Adrenal gland (tissue), 12 donors: ENCODE measurements around the gene NEDD9. TPM values are rescaled to one million over a fixed set of nuclear protein-coding genes. Genes with fewer than 3 reads are reported as not detected.

Source experiments
- DNase-seq, 7 donors: peaks; one replicate each; pipeline ENCODE4 v3.0.0-alpha.2; 2019 to 2020
- H3K27ac ChIP-seq, 5 donors: fragments of 200-600 bp; sonication (generic) in 4 of 5; 1 replicate in 3 of 5; 2 replicates in 2 of 5; pipeline versions ENCODE4 v1.5.1 to v1.8.0; 2016 to 2020; ENCODE audit warnings: mild to moderate bottlenecking in 1 of 5
- H3K27me3 ChIP-seq: fragments of 200-600 bp; 2 replicates; pipeline ENCODE4 v1.8.0; 2021
- H3K36me3 ChIP-seq, 2 donors: fragments of 200-600 bp; replicated peaks in 1 of 2; 1 replicate in 1 of 2; 2 replicates in 1 of 2; pipeline versions ENCODE4 v1.5.1 to v1.8.0; 2018 to 2022
- H3K4me1 ChIP-seq, 2 donors: fragments of 200-600 bp; replicated peaks in 1 of 2; 1 replicate in 1 of 2; 2 replicates in 1 of 2; pipeline versions ENCODE4 v1.5.1 to v1.8.0; 2018 to 2021
- H3K4me3 ChIP-seq, 4 donors: fragments of 200-600 bp; sonication (generic) in 3 of 4; one replicate each; pipeline ENCODE4 v1.5.1; 2016 to 2018
- H3K9me3 ChIP-seq, 3 donors: fragments of 200-600 bp; sonication (generic) in 1 of 3; replicated peaks in 1 of 3; 1 replicate in 2 of 3; 2 replicates in 1 of 3; pipeline versions ENCODE4 v1.5.1 to v1.8.0; 2016 to 2021
- POLR2A ChIP-seq, 2 donors: fragments of 450-650 bp; IDR thresholded peaks; one replicate each; pipeline ENCODE4 v1.6.1; 2017; ENCODE audit warnings: antibody characterized with exemption in 2 of 2, mild to moderate bottlenecking in 2 of 2, moderate library complexity in 1 of 2
- WGBS, 4 donors: extraction: QIAGEN DNeasy Blood & Tissue Kit in 2 of 4; methylation state at CpG; one replicate each; pipeline versions ENCODE4 v1.1.5 to v1.1.7; 2013 to 2017; 5-methylcytosine and 5-hydroxymethylcytosine counted together
- intact Hi-C, 2 donors: fragments of 100-400 bp; cut with DNase I; formaldehyde crosslinking; loops; one replicate each; pipeline versions ENCODE4 v1.14.1 to v1.15.0; 2022 to 2023
- polyA plus RNA-seq, 3 donors: library from polyadenylated mRNA; stranded (reverse); fragments of 200-250 nt in 2 of 3; fragments of 350-450 nt in 1 of 3; fragmentation: Illumina TruSeq in 1 of 3; extraction: RNeasy Lipid Tissue Mini Kit (QIAGEN cat#74804) in 1 of 3; gene quantifications; one replicate each; pipeline ENCODE4 v1.2.3, GENCODE V29; 2013 to 2014
- total RNA-seq, 9 donors: library from RNA; depleted of rRNA in 4 of 9; stranded (reverse); fragments of >200 nt in 4 of 9; fragments of 120-200 nt in 1 of 9; fragmentation: NEBNext Ultra II Directional in 1 of 9; extraction: Animal tissue kit (Norgen Biotek cat#: 25700) in 1 of 9; gene quantifications; one replicate each; pipeline versions ENCODE4 v1.1.0 to v1.2.4, GENCODE V29; 2013 to 2023
- TF ChIP-seq, protein P1 (sequence below), 6 experiments: fragments of 450-650 bp in 4 of 6; fragments of 200-600 bp in 2 of 6; sonication (generic) in 1 of 6; IDR thresholded peaks; 1 replicate in 5 of 6; 2 replicates in 1 of 6; pipeline versions ENCODE4 v1.5.1 to v1.8.0; 2016 to 2021; ENCODE audit warnings: antibody characterized with exemption in 6 of 6, mild to moderate bottlenecking in 2 of 6, moderate library complexity in 1 of 6
- donor health status: healthy with polysubstance abuse.
- donor health status: Bipolar disorder and iron deficiency.
- donor health status: DM: yes; HTN: yes; CAD: no.
- donor health status: DM: no; HTN: no; CAD: no.
- donor health status: DM: no; HTN: no; CAD: no.
- donor health status: DM: yes; HTN: yes; CAD: no.

NEDD9 gene
- total and polyA plus RNA-seq, 12 donors: 6.6 to 47.9 (median 13.5) TPM

DNA sequence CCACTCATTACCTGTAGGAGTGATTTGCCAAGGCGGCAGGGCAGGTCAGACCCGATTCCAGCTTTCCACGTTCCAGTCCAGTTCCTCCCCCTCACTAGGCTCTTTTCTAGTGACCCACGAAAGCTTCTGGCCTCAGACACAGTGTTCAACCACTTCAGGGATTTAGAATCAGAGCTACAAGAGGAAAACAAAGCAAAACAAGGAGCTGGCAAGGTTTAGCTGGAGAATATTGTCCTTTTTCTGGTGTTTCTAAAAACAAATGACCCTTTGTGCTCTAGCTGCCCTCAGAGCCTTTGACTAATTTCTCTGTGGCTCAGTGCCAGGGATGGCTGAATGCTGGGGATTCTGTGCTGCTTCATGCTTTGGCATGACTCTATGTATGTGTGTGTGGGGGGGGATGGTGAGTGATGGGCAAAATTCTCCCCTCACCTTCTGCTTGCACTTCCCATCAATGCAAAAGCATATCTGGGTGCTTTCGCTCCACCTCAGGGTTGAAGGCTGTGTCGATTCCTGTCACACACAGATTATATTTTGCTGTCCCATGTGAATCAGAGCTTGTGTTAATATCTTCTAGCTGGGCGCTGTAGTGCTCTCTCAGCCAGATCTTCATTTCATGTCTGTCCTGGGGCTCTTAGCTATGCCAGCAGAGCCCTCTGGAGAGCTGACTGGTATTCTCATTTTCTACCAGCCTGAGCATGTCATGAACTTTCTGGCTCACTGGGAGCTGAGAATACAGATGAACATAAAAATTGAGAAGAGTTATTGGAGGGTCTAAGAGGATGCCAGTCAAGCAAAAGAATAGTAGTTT, 19.3 kb upstream of the NEDD9 start:
- Histone ChIP-seq H3K4me1 (peaks cover 0 to 22% of the 10 kb centered on the region in 2 donors), H3K27me3 (no peaks in the 10 kb centered on the region), H3K9me3 (no peaks in the 10 kb centered on the region), H3K4me3 (no peak overlapping the region), H3K27ac (peak overlapping the region in 4 of 5 donors; percentile 45 to 85 (median 64)), H3K36me3 (no peaks in the 10 kb centered on the region)
- peak; percentile 66 to 88 (median 79) for DNase-seq
- WGBS, 4 donors: 26 to 42% (median 38%) methylated on average over 7 of the region's 7 CpGs
- intact Hi-C loops: no loop called here
- no peak for TF ChIP-seq POLR2A (IDR thresholded peaks at IDR 0.05)
- TF ChIP-seq, protein P1, sequence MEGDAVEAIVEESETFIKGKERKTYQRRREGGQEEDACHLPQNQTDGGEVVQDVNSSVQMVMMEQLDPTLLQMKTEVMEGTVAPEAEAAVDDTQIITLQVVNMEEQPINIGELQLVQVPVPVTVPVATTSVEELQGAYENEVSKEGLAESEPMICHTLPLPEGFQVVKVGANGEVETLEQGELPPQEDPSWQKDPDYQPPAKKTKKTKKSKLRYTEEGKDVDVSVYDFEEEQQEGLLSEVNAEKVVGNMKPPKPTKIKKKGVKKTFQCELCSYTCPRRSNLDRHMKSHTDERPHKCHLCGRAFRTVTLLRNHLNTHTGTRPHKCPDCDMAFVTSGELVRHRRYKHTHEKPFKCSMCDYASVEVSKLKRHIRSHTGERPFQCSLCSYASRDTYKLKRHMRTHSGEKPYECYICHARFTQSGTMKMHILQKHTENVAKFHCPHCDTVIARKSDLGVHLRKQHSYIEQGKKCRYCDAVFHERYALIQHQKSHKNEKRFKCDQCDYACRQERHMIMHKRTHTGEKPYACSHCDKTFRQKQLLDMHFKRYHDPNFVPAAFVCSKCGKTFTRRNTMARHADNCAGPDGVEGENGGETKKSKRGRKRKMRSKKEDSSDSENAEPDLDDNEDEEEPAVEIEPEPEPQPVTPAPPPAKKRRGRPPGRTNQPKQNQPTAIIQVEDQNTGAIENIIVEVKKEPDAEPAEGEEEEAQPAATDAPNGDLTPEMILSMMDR (IDR thresholded peaks at IDR 0.05): no peak

DNA sequence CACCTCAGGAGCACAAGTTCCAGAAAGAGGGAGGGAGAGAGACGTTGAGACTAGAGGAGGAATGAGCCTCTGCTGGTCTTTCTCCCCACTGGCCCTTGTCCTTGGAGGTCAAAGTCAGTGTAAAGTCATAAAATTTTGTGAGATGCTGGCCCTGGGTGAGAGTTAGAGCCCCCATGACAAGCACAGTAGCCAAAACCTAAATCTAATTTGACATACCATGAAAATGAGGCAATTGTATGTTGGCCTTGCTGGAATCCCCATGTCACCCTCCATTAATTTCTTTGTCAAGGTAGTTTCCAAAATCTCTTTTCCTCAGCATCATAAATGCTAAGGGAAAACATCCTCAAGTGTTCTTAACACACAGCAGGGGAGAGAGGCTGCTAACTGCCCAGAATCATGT, 17.6 kb upstream of the NEDD9 start:
- H3K9me3 ChIP-seq: no peaks in the 10 kb centered on the region
- intact Hi-C loops: no loop called here

DNA sequence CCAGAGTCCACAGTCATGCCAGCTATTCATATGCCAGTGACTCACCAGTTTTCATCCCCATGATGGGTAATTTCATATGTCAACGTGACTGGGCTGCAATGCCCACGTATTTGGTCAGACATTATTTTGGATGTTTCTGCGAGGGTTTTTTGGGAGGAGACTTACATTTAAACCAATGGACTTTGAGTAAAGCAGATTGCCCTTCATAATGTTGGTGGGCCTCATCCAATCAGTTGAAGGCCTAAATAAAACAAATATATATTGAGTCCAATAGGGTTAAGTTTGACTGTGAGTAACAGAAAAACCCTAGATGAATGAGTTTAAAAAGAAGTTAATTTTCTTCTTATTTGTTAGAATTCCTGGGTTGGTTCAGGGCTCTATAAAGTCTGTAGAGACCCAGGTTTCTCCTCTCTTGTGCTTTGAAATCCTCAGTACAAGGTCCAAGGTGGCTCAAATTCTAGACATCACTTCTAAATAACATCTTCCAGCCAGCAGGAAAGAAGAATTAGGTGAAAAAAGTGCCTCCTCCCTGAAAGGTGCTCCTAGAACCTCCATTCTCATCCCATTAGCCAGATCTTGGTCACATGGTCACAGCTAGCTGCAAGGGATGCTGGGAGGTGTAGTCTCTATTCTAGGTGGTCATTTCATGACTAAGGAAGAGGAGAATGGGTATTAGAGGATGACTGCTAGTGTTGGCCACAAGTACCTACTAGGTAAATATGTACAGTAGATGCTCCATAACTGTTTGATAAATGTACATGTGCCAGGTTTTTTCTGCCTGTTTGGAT, 16.7 kb upstream of the NEDD9 start:
- no peak for TF ChIP-seq POLR2A (IDR thresholded peaks at IDR 0.05)
- TF ChIP-seq, protein P1 (IDR thresholded peaks at IDR 0.05): no peak
- Histone ChIP-seq H3K27me3 (no peaks in the 10 kb centered on the region), H3K9me3 (no peaks in the 10 kb centered on the region), H3K36me3 (no peaks in the 10 kb centered on the region), H3K27ac (no peak overlapping the region), H3K4me3 (no peak overlapping the region), H3K4me1 (peaks cover 0 to 22% of the 10 kb centered on the region in 2 donors)
- no peak for DNase-seq
- WGBS, 4 donors: 93 to 99% (median 96%) methylated on average over 3 of the region's 3 CpGs
- intact Hi-C loops: no loop called here

More for the DNA sequence above, 17.6 kb upstream of the NEDD9 start:
- TF ChIP-seq, protein P1 (IDR thresholded peaks at IDR 0.05): no peak
- no peak for TF ChIP-seq POLR2A (IDR thresholded peaks at IDR 0.05)
- no peaks in the 10 kb centered on the region for H3K27me3 ChIP-seq
- no peaks in the 10 kb centered on the region for H3K36me3 ChIP-seq
- H3K4me1 ChIP-seq: peaks cover 0 to 22% of the 10 kb centered on the region in 2 donors
- no peak overlapping the region for H3K4me3 ChIP-seq
- no peak for DNase-seq
- no peak overlapping the region for H3K27ac ChIP-seq
- 60 to 78% (median 74%) methylated on average over 1 of the region's 1 CpG for WGBS, 4 donors

DNA sequence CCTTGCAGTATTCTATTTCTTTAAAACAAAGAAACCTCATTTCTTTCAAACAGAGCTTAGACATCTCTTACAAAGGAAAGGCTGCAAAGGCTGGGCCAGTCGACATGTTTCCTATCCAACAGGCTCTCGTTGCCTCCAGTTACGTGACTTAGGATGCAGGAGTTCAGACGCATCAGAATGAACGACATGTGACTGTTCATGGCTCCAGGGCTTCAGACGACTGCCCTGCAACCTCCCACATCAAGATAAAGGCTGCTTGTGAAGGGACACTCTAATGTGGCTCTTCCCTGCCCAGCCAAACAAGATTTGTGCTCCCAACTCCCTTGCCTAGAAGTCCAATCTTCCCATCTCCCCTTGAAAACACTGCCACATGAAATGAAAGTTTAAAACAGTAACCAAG, 14.3 kb upstream of the NEDD9 start:
- H3K27ac ChIP-seq: no peak overlapping the region
- H3K9me3 ChIP-seq: no peaks in the 10 kb centered on the region
- TF ChIP-seq, protein P1 (IDR thresholded peaks at IDR 0.05): no peak
- TF ChIP-seq POLR2A (IDR thresholded peaks at IDR 0.05): no peak
- no peak overlapping the region for H3K4me3 ChIP-seq
- peaks cover 0 to 10% of the 10 kb centered on the region in 2 donors for H3K4me1 ChIP-seq
- DNase-seq: no peak
- no peaks in the 10 kb centered on the region for H3K27me3 ChIP-seq
- intact Hi-C loops: no loop called here
- no peaks in the 10 kb centered on the region for H3K36me3 ChIP-seq
- whole genome bisulfite sequencing, 4 donors: 76 to 81% (median 80%) methylated on average over 6 of the region's 6 CpGs
